HG02623 (cell line): Measurements from ENCODE around the gene CNTNAP4.

Experiments
- ATAC-seq: cut with Tn5 transposase; IDR thresholded peaks from one replicate; pipeline ENCODE4 v1.9.1; 2021; ENCODE audit warnings: moderate library complexity; ENCODE audit not compliant: unreplicated experiment

Gene CNTNAP4

GRCh38 chr16:76276745-76277438 lies at the start of gene CNTNAP4:
Gene CNTNAP4 (plus strand): TSS chr16:76277401. CDS start chr16:76277663, 262 bp downstream.
- no peak for ATAC-seq

GRCh38 chr16:76228546-76229146 lies 48.6 kb upstream of the CNTNAP4 start:
- no peak for ATAC-seq

GRCh38 chr16:76232704-76233103 lies 44.5 kb upstream of the CNTNAP4 start:
- ATAC-seq: no peak

- no peak for ATAC-seq
These were observed 42.2 kb upstream of the CNTNAP4 start for GRCh38 chr16:76235025-76235424.

DNA sequence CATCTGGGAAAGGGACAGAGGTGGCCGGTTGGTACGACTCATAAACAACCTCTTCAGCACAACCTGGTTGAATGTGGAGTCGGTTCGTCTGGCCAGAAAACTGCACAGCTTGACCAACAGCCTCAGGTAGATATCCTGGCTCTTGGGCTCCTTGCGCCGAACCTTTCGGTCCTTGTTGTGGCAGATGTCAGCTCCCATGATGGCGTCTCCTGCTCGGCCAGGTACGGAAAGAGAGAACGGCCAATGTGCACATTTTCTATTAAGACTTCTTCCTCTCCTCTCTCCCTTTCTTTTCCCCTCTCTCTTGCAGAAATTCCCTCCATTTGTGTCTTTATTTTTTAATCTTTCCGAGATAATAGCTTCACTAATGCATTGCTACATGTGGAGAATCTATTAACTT lies 41.8 kb upstream of the CNTNAP4 start:
- ATAC-seq: no peak

DNA sequence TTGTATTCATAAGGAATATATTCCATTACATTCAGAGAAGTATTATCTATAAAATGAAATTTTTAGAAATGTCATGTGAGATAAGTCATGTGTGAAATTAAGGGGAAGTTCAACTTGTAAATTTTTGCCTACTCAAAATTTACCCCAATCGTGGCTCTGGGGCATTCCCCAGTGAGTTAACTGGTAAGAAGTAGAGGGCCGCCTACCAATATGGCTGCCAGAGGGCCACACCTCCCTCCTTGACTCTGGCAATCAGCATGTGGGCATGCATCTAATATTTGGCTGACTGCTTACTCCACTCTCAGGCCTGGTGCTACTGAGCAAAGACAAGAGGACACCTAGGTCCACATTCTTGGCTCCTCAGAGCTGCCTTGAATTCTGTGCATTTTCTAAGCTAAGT lies 39.7 kb upstream of the CNTNAP4 start:
- ATAC-seq: no peak

DNA sequence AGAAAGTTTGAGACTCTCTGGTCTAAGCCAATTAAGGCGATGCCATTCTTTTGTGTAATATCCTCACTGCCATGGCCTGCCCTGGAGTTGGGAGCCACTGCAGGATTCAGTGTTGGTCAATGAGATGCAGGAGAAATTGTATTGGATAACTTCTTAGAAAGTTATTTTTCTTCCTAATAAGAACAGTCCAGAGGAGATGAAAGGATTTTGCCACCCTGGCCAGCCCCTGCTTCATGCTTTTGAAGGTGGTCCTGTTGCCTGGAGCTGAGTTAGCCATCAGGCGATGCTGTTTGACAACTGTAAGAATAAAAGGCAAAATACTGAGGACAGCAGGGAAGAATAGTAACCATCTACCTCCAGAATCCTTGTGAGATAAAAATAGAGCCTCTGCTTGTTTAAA lies 35.4 kb upstream of the CNTNAP4 start:
- no peak for ATAC-seq

DNA sequence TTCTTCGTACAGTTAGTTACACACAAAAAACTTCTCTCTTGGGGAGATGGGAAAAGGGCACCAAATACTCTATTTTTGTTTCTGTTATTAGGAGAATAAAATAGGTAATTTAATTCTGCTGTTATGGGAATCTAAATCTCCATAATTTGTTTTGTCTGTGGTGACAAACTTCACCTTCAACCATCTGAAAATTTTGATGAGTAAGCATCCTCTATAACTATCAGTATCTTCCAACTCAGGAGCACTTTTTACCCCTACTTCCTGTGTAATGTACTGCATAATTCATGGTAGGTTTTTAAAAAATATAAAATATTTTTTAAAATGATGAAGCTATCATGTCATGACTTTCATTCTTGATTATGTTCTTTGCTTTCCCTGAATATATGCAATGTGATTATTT lies 33.6 kb upstream of the CNTNAP4 start:
- no peak for ATAC-seq

GRCh38 chr16:76246587-76246986 lies 30.6 kb upstream of the CNTNAP4 start:
- no peak for ATAC-seq

DNA sequence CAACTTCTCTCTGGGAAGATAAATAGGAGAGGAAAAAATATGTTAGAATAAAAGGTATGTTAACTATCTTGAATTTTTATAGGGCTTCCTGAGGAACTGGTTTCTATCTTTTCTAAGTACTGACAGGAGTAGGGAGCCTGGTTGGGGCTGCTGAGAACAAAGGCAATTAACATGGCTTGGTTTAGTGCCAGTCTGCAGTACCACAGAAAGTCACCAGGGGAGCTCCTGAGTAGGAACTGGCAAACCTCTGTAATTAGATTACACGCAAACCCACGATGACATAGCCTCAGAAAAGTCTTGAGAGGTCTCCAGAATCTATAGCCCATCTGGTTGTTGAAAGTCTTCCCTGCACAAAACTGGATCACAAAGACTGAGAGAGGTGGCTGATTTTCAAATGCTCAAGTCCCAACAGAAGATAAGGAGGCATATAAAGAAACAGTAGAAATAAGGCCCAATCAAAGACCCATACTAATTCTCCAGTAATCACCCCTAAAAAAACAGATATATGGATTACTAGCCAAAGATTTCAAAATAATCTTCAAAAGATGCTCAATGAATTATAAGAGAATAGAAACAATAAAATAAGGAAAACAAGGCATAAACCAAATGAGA lies 11.7 kb upstream of the CNTNAP4 start:
- ATAC-seq: peak; percentile 91

DNA sequence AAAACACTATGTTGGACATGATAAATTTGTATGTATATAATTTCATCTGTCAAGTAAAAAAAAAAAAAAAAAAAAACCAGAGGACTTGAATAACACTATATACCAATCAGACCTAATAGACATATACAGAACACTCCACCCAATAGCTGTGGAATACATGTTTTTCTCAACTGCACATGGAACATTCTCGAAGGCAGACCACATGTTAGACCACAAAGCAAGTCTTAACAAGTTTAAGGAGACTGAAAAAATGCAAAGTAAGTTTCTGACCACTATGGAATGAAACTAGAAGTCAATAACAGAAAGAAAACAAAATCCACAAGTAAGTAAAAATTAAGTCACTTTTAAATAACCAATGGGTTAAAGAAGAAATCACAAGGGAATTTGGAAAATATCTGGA lies 8.4 kb upstream of the CNTNAP4 start:
- ATAC-seq: no peak

- ATAC-seq: no peak
These were observed 344 bp downstream of the CNTNAP4 start for GRCh38 chr16:76277460-76278030.

DNA sequence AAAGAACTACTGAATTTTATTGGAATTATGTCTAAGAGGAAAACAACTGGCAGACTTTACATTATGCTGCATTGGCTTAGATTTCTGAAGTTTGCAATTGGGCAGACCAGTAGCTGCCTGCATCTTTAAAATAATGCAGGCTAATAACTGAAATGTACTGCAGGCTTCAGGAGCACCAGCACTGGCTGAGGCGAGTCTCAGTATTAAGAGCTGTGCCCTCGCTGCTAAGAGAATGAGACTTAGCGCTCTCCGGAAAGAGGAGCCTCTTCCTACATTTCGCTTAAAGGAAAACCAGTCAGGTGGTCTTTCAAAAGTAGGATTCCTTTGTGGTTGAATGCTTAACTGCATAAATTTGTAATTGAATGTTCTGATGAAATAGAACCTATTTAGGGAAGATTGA lies 885 bp downstream of the CNTNAP4 start:
- ATAC-seq: no peak

- ATAC-seq: peak; percentile 48
These were observed 1.8 kb downstream of the CNTNAP4 start for GRCh38 chr16:76278980-76279379.

DNA sequence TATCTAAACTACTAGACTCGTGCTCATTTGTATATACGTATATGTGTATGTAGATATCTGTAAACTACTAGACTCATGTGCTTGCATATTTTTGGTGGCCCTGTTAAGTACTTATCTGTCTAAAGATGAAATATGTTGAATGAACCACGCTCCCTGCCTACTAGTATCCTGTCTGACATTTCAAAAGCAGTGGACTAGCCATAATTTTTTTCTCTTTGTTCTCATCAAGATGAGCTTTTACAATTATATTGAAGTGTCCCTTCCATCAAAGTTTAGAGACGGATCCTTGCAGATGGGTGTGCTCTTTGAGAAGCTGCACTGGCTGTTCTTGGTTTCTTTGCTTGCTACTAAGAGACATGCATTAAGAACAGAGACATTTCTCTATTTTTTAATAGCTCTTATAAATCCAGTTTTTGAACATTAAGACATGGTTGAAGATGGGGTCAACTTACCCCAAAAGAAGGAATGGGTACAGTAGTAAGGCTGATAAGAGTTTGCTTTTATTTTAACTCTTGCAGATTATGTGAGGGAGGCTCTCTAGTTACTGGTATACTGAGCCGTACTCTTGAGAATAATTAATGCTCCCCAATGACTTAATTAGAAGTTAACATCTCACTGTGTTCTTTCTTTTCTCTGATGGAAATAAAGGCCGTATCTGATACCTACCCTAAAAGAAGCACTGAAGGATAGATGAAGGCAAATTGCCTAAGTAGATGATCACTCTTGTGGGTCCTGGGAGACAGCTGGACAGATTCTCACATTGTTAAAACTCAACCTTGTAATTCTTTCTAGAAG lies 3.4 kb downstream of the CNTNAP4 start:
- no peak for ATAC-seq

DNA sequence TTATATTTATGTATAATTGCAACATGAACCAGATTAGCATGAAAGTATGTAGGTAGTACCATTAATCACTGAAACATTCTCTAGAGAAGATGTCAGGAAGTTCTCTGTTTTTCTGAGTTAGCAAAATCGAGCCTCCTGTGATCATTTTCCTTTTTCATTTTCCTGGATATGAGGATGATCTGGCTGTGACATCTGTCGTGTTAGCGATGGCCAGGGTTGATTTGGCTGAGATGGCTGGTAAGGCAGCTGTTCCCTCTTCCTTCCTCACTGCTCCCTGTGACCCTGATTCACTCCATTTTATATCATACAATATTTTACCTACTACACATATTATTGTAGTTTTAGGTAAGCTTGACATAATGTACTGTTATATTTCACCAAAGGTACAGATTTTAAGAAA lies 10.3 kb downstream of the CNTNAP4 start:
- ATAC-seq: no peak

DNA sequence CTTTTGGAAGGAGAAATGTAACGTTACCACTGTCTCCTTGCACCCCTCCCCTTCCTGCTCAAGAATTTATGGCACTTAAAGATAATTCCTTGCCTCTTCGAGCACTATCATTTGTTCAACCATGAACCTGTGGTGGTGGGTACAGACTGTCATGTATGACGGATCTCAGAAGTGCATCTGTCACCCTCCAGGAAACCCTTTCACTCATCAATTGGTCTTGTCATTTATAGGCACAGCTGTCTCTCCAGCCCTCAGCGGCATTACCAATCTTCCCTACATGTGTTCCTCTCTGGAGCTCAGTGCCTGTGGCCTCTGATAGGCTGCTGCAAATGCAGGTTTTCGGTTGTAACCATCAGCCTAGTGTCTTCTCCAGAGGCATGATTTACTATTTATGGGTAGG lies 15.0 kb downstream of the CNTNAP4 start:
- no peak for ATAC-seq

GRCh38 chr16:76293980-76294379 lies 16.8 kb downstream of the CNTNAP4 start:
- no peak for ATAC-seq

- no peak for ATAC-seq
These were observed 17.4 kb downstream of the CNTNAP4 start for GRCh38 chr16:76294396-76295214.

DNA sequence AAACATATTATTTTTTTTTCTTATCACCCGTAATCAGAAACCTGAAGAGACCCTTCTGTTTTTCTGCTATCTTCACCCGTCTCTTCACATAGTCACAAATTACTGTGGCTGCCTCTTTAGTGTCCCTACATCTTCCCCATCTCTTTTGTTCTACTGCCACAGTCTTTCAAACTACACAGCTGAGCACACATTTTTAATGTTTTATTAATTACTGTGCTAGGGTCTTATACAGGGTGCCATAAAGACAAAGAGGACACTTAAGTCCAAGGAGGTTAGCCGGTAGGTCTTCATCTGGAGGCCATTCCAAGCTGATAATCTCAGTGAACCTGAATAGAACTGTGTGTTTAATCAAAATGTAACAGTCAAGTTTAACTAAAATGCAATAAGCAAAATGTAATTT lies 20.7 kb downstream of the CNTNAP4 start:
- no peak for ATAC-seq
